Mucosa of descending colon (tissue), 3 donors: ENCODE results near the gene FAM131B. TPM values are rescaled to one million over a fixed set of nuclear protein-coding genes. Genes with fewer than 3 reads are reported as not detected.

ENCODE experiments used
- ATAC-seq: fragments of 200-7000 bp; cut with Tn5 transposase; one replicate; pipeline ENCODE4 v1.9.1; 2020; ENCODE audit warnings: mild to moderate bottlenecking, moderate library complexity
- DNase-seq, 3 donors: peaks; one replicate each; pipeline ENCODE4 v3.0.0-alpha.2; 2020
- H3K36me3 ChIP-seq: fragments of 200-600 bp; one replicate; pipeline ENCODE4 v1.8.0; 2021; ENCODE audit warnings: low read depth, mild to moderate bottlenecking
- H3K4me1 ChIP-seq: fragments of 200-600 bp; one replicate; pipeline ENCODE4 v1.8.0; 2021; ENCODE audit warnings: low read depth, mild to moderate bottlenecking
- H3K4me3 ChIP-seq: fragments of 200-600 bp; one replicate; pipeline ENCODE4 v1.8.0; 2021; ENCODE audit warnings: mild to moderate bottlenecking
- H3K9me3 ChIP-seq: fragments of 200-600 bp; one replicate; pipeline ENCODE4 v1.8.0; 2021; ENCODE audit warnings: mild to moderate bottlenecking
- intact Hi-C, 2 donors: fragments of 100-400 bp; cut with DNase I in 1 of 2; cut with micrococcal nuclease in 1 of 2; formaldehyde crosslinking; loops; one replicate each; pipeline versions ENCODE4 v1.11.0 to v1.11.1; 2022; cut with DNase I, micrococcal nuclease
- long read RNA-seq, 2 donors: library from polyadenylated mRNA; unstranded; transcript quantifications; one replicate each; pipeline ENCODE4 v2.0.0, GENCODE V29; 2019 to 2021
- total RNA-seq, 3 donors: library from RNA; stranded (reverse); fragmentation: NEBNext Ultra II Directional in 2 of 3; extraction: Animal tissue kit (Norgen Biotek cat#: 25700) in 2 of 3; gene quantifications; one replicate each; pipeline versions ENCODE4 v1.2.1 to v1.2.4, GENCODE V29; 2021 to 2023
- TF ChIP-seq, protein P1 (sequence below): fragments of 200-600 bp; IDR thresholded peaks from one replicate; pipeline ENCODE4 v1.8.0; 2022; ENCODE audit warnings: antibody characterized with exemption, mild to moderate bottlenecking
- donor health status: DM: no; HTN: no; CAD: no; lungs with moderate emphysema.
- donor health status: DM: no; HTN: no; CAD: no.
- donor health status: DM: no; HTN: yes; CAD: no.

Gene FAM131B
- total RNA-seq: 1 to 10 TPM in 2 of 3 donors, under 1 TPM in 1; 0.43 to 6.2 (median 1.6) TPM
- long read RNA-seq, donor 1, full-length matches to known transcripts: 5 of 12 reads
- long read RNA-seq, donor 1, partial matches to known transcripts: 0 of 12 reads
- long read RNA-seq, donor 1, other reads (novel, unspliced or antisense): 7 of 12 reads
- long read RNA-seq, donor 2: 0 reads

DNA sequence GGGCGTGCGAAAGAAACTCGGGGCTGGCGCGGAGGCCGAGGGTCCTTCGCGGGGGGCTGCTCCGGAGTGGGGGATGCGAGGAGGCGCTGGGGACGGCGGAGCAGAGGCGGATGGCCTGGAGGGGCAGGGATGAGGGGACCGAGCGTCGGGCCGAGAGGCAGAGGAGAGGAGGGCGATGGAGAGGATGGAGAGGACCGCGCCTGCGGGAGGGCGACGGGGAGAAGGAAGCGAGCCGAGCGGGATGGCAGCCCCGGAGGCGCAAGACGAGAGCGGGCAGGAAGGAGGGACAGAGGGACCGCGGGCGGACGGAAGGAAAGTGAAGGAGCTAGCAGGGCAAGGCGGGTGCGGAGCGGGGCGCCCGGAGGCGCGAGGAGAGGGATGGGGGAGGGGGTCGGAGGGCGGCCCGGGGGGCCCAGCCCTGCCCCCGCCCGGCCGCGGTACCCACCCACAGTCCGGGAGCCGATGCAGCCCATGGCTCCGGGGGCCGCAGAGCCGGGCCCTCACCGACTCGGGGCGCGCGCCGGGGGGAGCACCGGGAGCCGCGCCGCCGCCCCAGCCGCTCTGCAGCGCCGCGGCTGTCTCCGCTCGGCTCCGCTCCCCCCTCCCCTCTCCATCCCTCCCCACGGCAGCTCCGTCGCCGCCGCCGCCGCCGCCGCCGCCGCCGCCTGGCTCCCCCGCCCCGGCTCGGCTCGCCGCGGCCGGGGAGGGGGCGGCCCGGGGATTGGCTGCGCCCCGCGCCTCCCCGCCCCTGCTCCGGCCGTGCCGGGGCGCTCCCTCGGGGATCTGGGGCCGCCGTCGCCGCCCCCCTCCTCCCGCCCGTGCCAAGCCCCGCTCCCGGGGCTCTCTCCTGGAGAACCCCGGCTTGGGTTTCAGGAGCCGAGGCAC, at the start of gene FAM131B:
Gene FAM131B (minus strand): TSS at position 583 of the 885 bp plus-strand sequence. CDS start 110 bp downstream, at position 473.
- intact Hi-C loops: no loop called here
- TF ChIP-seq, protein P1, sequence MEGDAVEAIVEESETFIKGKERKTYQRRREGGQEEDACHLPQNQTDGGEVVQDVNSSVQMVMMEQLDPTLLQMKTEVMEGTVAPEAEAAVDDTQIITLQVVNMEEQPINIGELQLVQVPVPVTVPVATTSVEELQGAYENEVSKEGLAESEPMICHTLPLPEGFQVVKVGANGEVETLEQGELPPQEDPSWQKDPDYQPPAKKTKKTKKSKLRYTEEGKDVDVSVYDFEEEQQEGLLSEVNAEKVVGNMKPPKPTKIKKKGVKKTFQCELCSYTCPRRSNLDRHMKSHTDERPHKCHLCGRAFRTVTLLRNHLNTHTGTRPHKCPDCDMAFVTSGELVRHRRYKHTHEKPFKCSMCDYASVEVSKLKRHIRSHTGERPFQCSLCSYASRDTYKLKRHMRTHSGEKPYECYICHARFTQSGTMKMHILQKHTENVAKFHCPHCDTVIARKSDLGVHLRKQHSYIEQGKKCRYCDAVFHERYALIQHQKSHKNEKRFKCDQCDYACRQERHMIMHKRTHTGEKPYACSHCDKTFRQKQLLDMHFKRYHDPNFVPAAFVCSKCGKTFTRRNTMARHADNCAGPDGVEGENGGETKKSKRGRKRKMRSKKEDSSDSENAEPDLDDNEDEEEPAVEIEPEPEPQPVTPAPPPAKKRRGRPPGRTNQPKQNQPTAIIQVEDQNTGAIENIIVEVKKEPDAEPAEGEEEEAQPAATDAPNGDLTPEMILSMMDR: no peak
- peak; percentile 61 for ATAC-seq
- Histone ChIP-seq H3K36me3 (no peaks in the 10 kb centered on the region), H3K9me3 (no peaks in the 10 kb centered on the region), H3K4me3 (no peak within 1 kb of the TSS), H3K4me1 (peaks cover 6% of the 10 kb centered on the region)
- peak in 1 of 3 donors; percentile 42 for DNase-seq

DNA sequence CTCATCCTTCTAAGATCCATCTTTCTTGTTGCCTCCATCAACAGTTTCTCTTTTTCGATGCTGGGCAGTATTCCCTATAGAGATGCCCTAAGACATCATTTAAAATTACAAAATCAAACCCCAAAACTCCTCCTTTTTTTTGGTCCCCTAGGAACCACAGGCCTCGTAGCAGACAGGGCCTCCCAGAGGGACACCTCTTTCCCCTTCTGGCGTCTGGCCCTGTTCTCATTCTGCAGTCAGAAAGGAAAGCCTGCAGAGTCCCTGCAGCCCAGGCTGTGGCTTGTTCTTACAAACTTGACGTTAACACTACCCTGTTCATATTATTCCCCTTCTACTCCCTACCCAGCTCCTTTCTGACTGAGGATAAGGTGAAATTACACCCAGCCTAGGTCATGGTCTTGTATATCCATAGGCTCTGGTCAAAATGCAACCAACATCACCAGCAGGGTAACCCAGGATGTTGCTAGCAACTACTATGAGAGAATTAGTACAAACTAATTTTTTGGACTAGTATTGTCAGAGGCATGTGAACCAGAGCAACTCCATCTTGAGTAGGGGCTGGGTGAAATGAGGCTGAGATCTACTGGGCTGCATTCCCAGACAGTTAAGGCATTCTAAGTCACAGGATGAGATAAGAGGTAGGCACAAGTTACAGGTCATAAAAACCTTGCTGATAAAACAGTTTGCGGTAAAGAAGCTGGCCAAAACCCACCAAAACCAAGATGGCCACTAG, 49.6 kb upstream of the FAM131B start:
- ATAC-seq (no peak), DNase-seq (no peak)
- intact Hi-C loops: no loop called here
- Histone ChIP-seq H3K4me1 (peaks cover 13% of the 10 kb centered on the region), H3K4me3 (no peak overlapping the region), H3K9me3 (no peaks in the 10 kb centered on the region), H3K36me3 (no peaks in the 10 kb centered on the region)
- TF ChIP-seq, protein P1: no peak

DNA sequence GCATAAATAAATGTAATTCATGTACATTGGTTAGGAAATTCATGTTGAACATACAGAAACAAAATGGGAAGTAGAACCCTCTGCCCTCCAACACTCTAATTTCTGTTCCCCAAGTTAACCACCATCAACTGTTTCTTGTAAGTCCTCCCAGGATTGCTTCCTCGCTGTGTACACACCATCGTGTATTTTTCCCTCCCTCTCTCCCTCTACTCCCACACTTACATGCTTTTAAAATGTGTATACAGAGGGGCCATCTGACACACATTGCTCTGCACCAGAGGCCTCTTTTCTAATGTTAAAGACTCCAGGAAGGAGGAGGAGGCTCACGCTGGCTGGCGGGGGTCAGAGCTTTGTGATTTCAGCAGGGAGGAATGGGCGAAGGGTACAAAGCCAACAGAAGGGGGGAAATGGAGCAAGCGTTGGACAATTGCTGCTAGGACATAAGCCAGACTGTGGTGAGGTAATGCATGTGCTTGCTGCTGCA, 48.0 kb upstream of the FAM131B start:
- intact Hi-C loops: no loop called here
- Histone ChIP-seq H3K36me3 (no peaks in the 10 kb centered on the region), H3K4me3 (no peak overlapping the region), H3K4me1 (peaks cover 13% of the 10 kb centered on the region), H3K9me3 (no peaks in the 10 kb centered on the region)
- TF ChIP-seq, protein P1: no peak
- ATAC-seq (no peak), DNase-seq (peak in 1 of 3 donors; percentile 28)

DNA sequence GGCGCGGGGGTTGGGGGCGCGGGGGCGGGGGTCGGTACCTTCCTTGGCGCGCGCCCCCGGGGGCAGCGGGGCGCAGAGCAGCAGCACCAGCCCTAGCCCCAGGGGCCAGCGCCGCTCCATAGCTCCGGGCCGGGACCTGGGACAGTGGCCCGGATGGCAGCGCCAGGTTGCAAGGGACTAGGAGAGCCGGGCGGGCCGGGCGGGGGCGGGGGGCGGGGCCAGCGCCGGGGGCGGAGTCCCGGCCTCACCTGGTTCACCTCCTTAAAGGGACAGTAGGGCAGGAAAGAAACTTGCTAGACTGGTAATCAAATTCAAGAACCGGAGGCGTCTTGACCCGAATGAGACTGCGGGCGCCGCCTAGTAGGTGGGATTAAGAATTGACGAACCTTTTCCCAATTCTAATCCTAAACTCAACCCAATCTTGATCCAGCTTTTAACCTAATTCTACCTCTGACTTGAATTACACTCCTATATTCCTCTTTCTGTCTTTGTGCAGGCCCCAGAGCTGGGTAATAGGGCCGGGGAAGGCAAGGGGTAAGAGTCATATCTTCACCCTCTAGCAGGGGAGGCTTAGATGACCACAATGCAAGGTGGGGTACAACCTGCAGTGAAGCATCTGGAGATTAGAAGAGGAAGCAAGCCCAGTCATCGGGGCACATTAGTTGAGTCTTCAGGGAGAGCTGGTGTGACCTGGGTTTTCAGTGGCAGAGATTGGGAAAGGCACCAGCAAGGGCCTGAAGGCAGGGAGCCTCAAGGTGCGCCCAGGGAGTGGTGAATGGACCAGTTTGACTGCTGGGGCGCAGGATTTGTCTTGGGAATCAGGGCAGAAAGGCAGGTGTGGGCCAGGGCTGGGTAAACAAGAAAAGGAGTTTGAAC, 46.4 kb upstream of the FAM131B start, which contains the start of gene EPHA1:
Gene EPHA1 (minus strand): TSS at position 171 of the 876 bp plus-strand sequence. CDS start 51 bp downstream, at position 120.
- Histone ChIP-seq H3K9me3 (no peaks in the 10 kb centered on the region), H3K4me1 (peaks cover 13% of the 10 kb centered on the region), H3K36me3 (no peaks in the 10 kb centered on the region), H3K4me3 (peak within 1 kb of the TSS; percentile 47)
- TF ChIP-seq, protein P1: peak; percentile 30
- intact Hi-C loops: no loop called here
- ATAC-seq (peak; percentile 86), DNase-seq (peak in 2 of 3 donors; percentile 82)
